Activated B cell treated with CpG ODN at 0.5 μM for 24 hours (primary cell): ENCODE measurements around the gene MEMO1. TPM values are rescaled to one million over a fixed set of nuclear protein-coding genes. Genes with fewer than 3 reads are reported as not detected.

Experiments used
- ATAC-seq: fragments of 200-7000 bp; cut with Tn5 transposase; one replicate; pipeline ENCODE4 v1.10.0; 2021; ENCODE audit warnings: low read depth, mild to moderate bottlenecking, moderate library complexity
- CTCF ChIA-PET: fragments of 350-600 bp; sonication (Branson Sonifier 250); formaldehyde crosslinking; loops from one replicate; lab custom pipeline; 2021; ENCODE audit warnings: antibody characterized with exemption; lab: Charles Lee
- POLR2A ChIA-PET: fragments of 350-600 bp; sonication (Branson Sonifier 250); formaldehyde crosslinking; loops from one replicate; lab custom pipeline; 2021; ENCODE audit warnings: antibody characterized with exemption; lab: Charles Lee
- DNase-seq: peaks from one replicate; pipeline ENCODE4 v3.0.0; 2022
- H3K27ac Mint-ChIP-seq: one replicate; pipeline ENCODE4 v1.8.0; 2020; ENCODE audit warnings: mixed read lengths
- H3K27me3 Mint-ChIP-seq: one replicate; pipeline ENCODE4 v1.8.0; 2021; ENCODE audit warnings: mixed read lengths
- H3K36me3 Mint-ChIP-seq: one replicate; pipeline ENCODE4 v1.8.0; 2021; ENCODE audit warnings: low read depth, mixed read lengths
- H3K4me1 Mint-ChIP-seq: one replicate; pipeline ENCODE4 v1.8.0; 2021; ENCODE audit warnings: mixed read lengths
- H3K4me3 Mint-ChIP-seq: one replicate; pipeline ENCODE4 v1.8.0; 2020; ENCODE audit warnings: mild to moderate bottlenecking, mixed read lengths
- H3K9me3 Mint-ChIP-seq: one replicate; pipeline ENCODE4 v1.8.0; 2020; ENCODE audit warnings: mixed read lengths
- CTCF ChIP-seq: fragments of 200-600 bp; IDR thresholded peaks from one replicate; pipeline ENCODE4 v1.8.0; 2022; ENCODE audit warnings: antibody characterized with exemption, mild to moderate bottlenecking
- intact Hi-C: fragments of 100-400 bp; cut with micrococcal nuclease; formaldehyde crosslinking; loops from one replicate; pipeline ENCODE4 v1.15.1; 2024
- total RNA-seq: library from RNA; stranded (reverse); gene quantifications from 2 replicates; pipeline ENCODE4 v1.2.3, GENCODE V29; 2022

The MEMO1 gene
- total RNA-seq, 1 donor from 2014 or later: 71.6 TPM

DNA sequence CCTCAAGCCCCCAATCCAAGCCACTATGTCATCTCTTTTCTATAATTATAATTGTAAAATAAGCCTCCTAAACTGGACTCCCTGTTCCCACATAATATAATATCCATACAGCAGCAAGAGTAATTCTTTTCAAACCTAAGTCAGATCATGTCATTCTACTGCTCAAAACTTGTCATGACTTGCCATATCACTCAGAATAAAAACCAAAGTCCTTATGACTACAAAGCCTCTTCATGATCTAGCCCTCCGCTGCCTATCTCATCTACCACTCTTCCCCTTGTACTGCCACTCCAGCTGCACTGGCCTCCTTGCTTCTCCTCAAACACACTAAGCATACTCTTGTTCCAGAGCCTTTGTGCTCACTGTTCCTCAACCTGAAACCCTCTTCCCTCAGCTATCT is 69.9 kb downstream of the MEMO1 start:
- H3K4me1 Mint-ChIP-seq: peaks cover 23% of the 10 kb centered on the region
- H3K27ac Mint-ChIP-seq: no peak overlapping the region
- ChIA-PET POLR2A (no interaction called here), CTCF (no interaction called here)
- no peak for TF ChIP-seq CTCF
- no peaks in the 10 kb centered on the region for H3K9me3 Mint-ChIP-seq
- H3K27me3 Mint-ChIP-seq: no peaks in the 10 kb centered on the region
- H3K4me3 Mint-ChIP-seq: no peak overlapping the region
- intact Hi-C loops: no loop called here
- peaks cover 21% of the 10 kb centered on the region for H3K36me3 Mint-ChIP-seq
- ATAC-seq (no peak), DNase-seq (no peak)

- intact Hi-C loops: no loop called here
- Mint-ChIP-seq H3K36me3 (peaks cover 15% of the 10 kb centered on the region), H3K4me1 (no peaks in the 10 kb centered on the region), H3K27ac (no peak overlapping the region), H3K4me3 (no peak overlapping the region), H3K9me3 (no peaks in the 10 kb centered on the region), H3K27me3 (no peaks in the 10 kb centered on the region)
- no peak for TF ChIP-seq CTCF
- CTCF ChIA-PET: no interaction called here
- ATAC-seq: no peak
- POLR2A ChIA-PET: no interaction called here
- DNase-seq: no peak
These were observed 73.1 kb downstream of the MEMO1 start for GRCh38 chr2:31937741-31938140.

GRCh38 chr2:31935370-31935769 is 75.4 kb downstream of the MEMO1 start:
- ChIA-PET POLR2A (no interaction called here), CTCF (no interaction called here)
- no peak overlapping the region for H3K4me3 Mint-ChIP-seq
- intact Hi-C loops: no loop called here
- H3K9me3 Mint-ChIP-seq: no peaks in the 10 kb centered on the region
- H3K36me3 Mint-ChIP-seq: peaks cover 22% of the 10 kb centered on the region
- DNase-seq (no peak), ATAC-seq (no peak)
- H3K27ac Mint-ChIP-seq: no peak overlapping the region
- no peaks in the 10 kb centered on the region for H3K4me1 Mint-ChIP-seq
- TF ChIP-seq CTCF: no peak
- no peaks in the 10 kb centered on the region for H3K27me3 Mint-ChIP-seq

GRCh38 chr2:31933066-31933465 is 77.7 kb downstream of the MEMO1 start:
- ChIA-PET CTCF (no interaction called here), POLR2A (no interaction called here)
- H3K27me3 Mint-ChIP-seq: no peaks in the 10 kb centered on the region
- intact Hi-C loops: no loop called here
- no peak overlapping the region for H3K4me3 Mint-ChIP-seq
- no peak for TF ChIP-seq CTCF
- H3K4me1 Mint-ChIP-seq: no peaks in the 10 kb centered on the region
- H3K27ac Mint-ChIP-seq: no peak overlapping the region
- DNase-seq (no peak), ATAC-seq (no peak)
- no peaks in the 10 kb centered on the region for H3K9me3 Mint-ChIP-seq
- peaks cover 30% of the 10 kb centered on the region for H3K36me3 Mint-ChIP-seq

DNA sequence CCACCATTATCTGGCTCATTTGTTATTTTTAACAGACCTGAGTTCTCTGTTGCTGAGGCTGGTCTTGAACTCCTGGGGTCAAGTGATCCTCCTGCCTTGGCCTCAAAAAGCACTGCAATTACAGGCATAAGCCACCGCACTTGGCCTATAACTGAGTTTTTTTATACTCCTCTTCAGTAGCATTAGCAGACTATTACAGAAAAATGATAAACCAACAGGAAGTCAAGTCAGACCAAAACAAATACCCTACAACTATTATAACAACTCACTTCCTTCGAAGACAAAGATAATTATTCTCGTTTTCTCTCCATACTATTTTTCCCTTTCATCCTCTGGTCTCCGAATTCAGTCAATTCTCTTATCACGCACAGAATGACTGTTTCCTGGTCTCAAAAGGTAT is 78.2 kb downstream of the MEMO1 start:
- DNase-seq (no peak), ATAC-seq (no peak)
- H3K4me1 Mint-ChIP-seq: no peaks in the 10 kb centered on the region
- H3K9me3 Mint-ChIP-seq: no peaks in the 10 kb centered on the region
- H3K4me3 Mint-ChIP-seq: no peak overlapping the region
- no peak for TF ChIP-seq CTCF
- H3K36me3 Mint-ChIP-seq: peaks cover 30% of the 10 kb centered on the region
- ChIA-PET CTCF (no interaction called here), POLR2A (no interaction called here)
- H3K27me3 Mint-ChIP-seq: no peaks in the 10 kb centered on the region
- intact Hi-C loops: no loop called here
- H3K27ac Mint-ChIP-seq: no peak overlapping the region
